HG02973 (cell line): ENCODE results near the gene FBXL19.
"Not testable (repeated sequence)": the region's sequence is repeated elsewhere in the genome, so short reads cannot be mapped to it uniquely, and the experiment has no call there.

ENCODE experiments used
- ATAC-seq: cut with Tn5 transposase; IDR thresholded peaks from one replicate; pipeline ENCODE4 v1.9.1; 2021; ENCODE audit warnings: moderate library complexity; ENCODE audit not compliant: unreplicated experiment

Gene FBXL19

GRCh38 chr16:30923554-30924075, at the start of gene FBXL19:
Gene FBXL19, plus strand, starts transcription at chr16:30923572. Its CDS starts 2,183 bp downstream, at chr16:30925755.
- ATAC-seq: no peak

- no peak for ATAC-seq
Measured at GRCh38 chr16:30874244-30874820, 49.0 kb upstream of the FBXL19 start.

GRCh38 chr16:30874821-30875717, 48.3 kb upstream of the FBXL19 start:
- ATAC-seq: peak; percentile 63

GRCh38 chr16:30875871-30876801, 47.2 kb upstream of the FBXL19 start:
- ATAC-seq: no peak

GRCh38 chr16:30876867-30877266, 46.5 kb upstream of the FBXL19 start:
- ATAC-seq: no peak

- ATAC-seq: no peak
Measured at GRCh38 chr16:30882429-30883310, 40.7 kb upstream of the FBXL19 start.

GRCh38 chr16:30884760-30885159, 38.6 kb upstream of the FBXL19 start:
- no peak for ATAC-seq

GRCh38 chr16:30885196-30885595, 38.2 kb upstream of the FBXL19 start:
- ATAC-seq: no peak

- ATAC-seq: no peak
Measured at GRCh38 chr16:30886145-30886544, 37.2 kb upstream of the FBXL19 start.

GRCh38 chr16:30887927-30888326, 35.4 kb upstream of the FBXL19 start:
- ATAC-seq: no peak

- no peak for ATAC-seq
Measured at GRCh38 chr16:30888856-30889499, 34.4 kb upstream of the FBXL19 start.

GRCh38 chr16:30889721-30890120, 33.7 kb upstream of the FBXL19 start:
- no peak for ATAC-seq

- not testable (repeated sequence) for ATAC-seq
Measured at GRCh38 chr16:30891043-30891823, 32.1 kb upstream of the FBXL19 start.

- ATAC-seq: no peak
Measured at GRCh38 chr16:30892670-30893416, 30.5 kb upstream of the FBXL19 start.

- peak; percentile 4 for ATAC-seq
Measured at GRCh38 chr16:30893417-30893743, 30.0 kb upstream of the FBXL19 start.

GRCh38 chr16:30893744-30894539, 29.4 kb upstream of the FBXL19 start, which contains the start of gene BCL7C:
Gene BCL7C, minus strand, starts transcription at chr16:30894077. Its CDS starts 133 bp downstream, at chr16:30893944.
- ATAC-seq: peak; percentile 61
